Neural cell (in vitro differentiated cells): ENCODE results near the gene IMMP2L. TPM values are rescaled to one million over a fixed set of nuclear protein-coding genes. Genes with fewer than 3 reads are reported as not detected.
A peak's percentile ranks its signal among the peaks of the same experiment; 100 is the strongest.

Experiments used
- H2AFZ ChIP-seq: fragments of 200-600, 300-800 bp; sonication (generic), shearing (Covaris generic); 2 replicates; pipeline ENCODE4 v1.6.0; 2014; ENCODE audit warnings: low read depth, mild to moderate bottlenecking, antibody characterized with exemption, low read length, moderate library complexity
- H3F3A ChIP-seq: fragments of 200-600 bp; shearing (Covaris generic); 2 replicates; pipeline ENCODE4 v1.6.1; 2016; ENCODE audit warnings: mild to moderate bottlenecking, moderate library complexity, mixed read lengths, antibody characterized with exemption, low read length; ENCODE audit not compliant: insufficient read depth, poor library complexity, severe bottlenecking
- H3K27ac ChIP-seq: fragments of 200-600, 300-800 bp; sonication (generic), shearing (Covaris generic); 2 replicates; pipeline ENCODE4 v1.5.1; 2014; ENCODE audit warnings: mild to moderate bottlenecking, low read length, moderate library complexity
- H3K27me3 ChIP-seq: fragments of 300-800, 200-600 bp; sonication (generic), shearing (Covaris generic); 2 replicates; pipeline ENCODE4 v1.6.0; 2014; ENCODE audit warnings: mild to moderate bottlenecking, low read depth, low read length, moderate library complexity; ENCODE audit not compliant: insufficient read depth
- H3K36me3 ChIP-seq: fragments of 300-800, 200-600 bp; sonication (generic), shearing (Covaris generic); 2 replicates; pipeline ENCODE4 v1.5.1; 2014; ENCODE audit warnings: mild to moderate bottlenecking, antibody characterized with exemption, low read length, moderate library complexity; ENCODE audit not compliant: insufficient read depth
- H3K4me2 ChIP-seq: fragments of 300-800, 200-600 bp; sonication (generic), shearing (Covaris generic); 2 replicates; pipeline ENCODE4 v1.6.0; 2014; ENCODE audit warnings: mild to moderate bottlenecking, low read length
- H3K4me3 ChIP-seq: fragments of 300-800, 200-600 bp; sonication (generic), shearing (Covaris generic); 2 replicates; pipeline ENCODE4 v1.5.1; 2014; ENCODE audit warnings: mild to moderate bottlenecking, low read length, moderate library complexity
- H3K79me2 ChIP-seq: fragments of 200-600 bp; shearing (Covaris generic); replicated peaks from 2 replicates; pipeline ENCODE4 v1.6.0; 2014; ENCODE audit warnings: mild to moderate bottlenecking, low read length, moderate library complexity; ENCODE audit not compliant: insufficient read depth
- H3K9ac ChIP-seq: fragments of 300-800, 200-600 bp; sonication (generic), shearing (Covaris generic); 2 replicates; pipeline ENCODE4 v1.6.1; 2016; ENCODE audit warnings: mild to moderate bottlenecking, low read length, mixed read lengths
- H3K9me2 ChIP-seq: fragments of 200-600 bp; shearing (Covaris generic); 2 replicates; pipeline ENCODE4 v1.6.1; 2016; ENCODE audit warnings: mild to moderate bottlenecking, low read length, mixed read lengths; ENCODE audit not compliant: insufficient read depth
- H3K9me3 ChIP-seq: fragments of 200-600, 300-800 bp; sonication (generic), shearing (Covaris generic); 2 replicates; pipeline ENCODE4 v1.6.1; 2016; ENCODE audit warnings: mild to moderate bottlenecking, mixed run types, low read length, moderate library complexity, mixed read lengths
- H4K20me1 ChIP-seq: fragments of 200-600 bp; shearing (Covaris generic); 2 replicates; pipeline ENCODE4 v1.6.1; 2016; ENCODE audit warnings: mild to moderate bottlenecking, mixed run types; ENCODE audit not compliant: insufficient read depth
- CTCF ChIP-seq: fragments of 450-650 bp; IDR thresholded peaks from 2 replicates; pipeline ENCODE4 v1.5.1; 2014; ENCODE audit warnings: antibody characterized with exemption, mild to moderate bottlenecking, moderate library complexity; ENCODE audit not compliant: poor library complexity, severe bottlenecking
- EP300 ChIP-seq: fragments of 450-650 bp; conservative IDR thresholded peaks from 2 replicates; pipeline ENCODE4 v1.6.1; 2014; ENCODE audit warnings: antibody characterized with exemption, mild to moderate bottlenecking, moderate library complexity; ENCODE audit not compliant: poor library complexity, severe bottlenecking
- EZH2 ChIP-seq: fragments of 200-600, 300-800 bp; shearing (Covaris generic), sonication (generic); IDR thresholded peaks from 2 replicates; pipeline ENCODE4 v1.6.1; 2014; ENCODE audit warnings: antibody characterized with exemption, low read length, borderline replicate concordance, mild to moderate bottlenecking; ENCODE audit not compliant: insufficient read depth, poor library complexity, severe bottlenecking
- MXI1 ChIP-seq: fragments of 450-650 bp; conservative IDR thresholded peaks from 2 replicates; pipeline ENCODE4 v1.6.1; 2014; ENCODE audit warnings: antibody characterized with exemption, mild to moderate bottlenecking; ENCODE audit not compliant: poor library complexity, severe bottlenecking
- POLR2AphosphoS5 ChIP-seq: IDR thresholded peaks from 2 replicates; pipeline ENCODE4 v1.6.1; 2012
- RAD21 ChIP-seq: fragments of 450-650 bp; conservative IDR thresholded peaks from 2 replicates; pipeline ENCODE4 v1.6.1; 2014; ENCODE audit warnings: antibody characterized with exemption, mild to moderate bottlenecking, moderate library complexity
- REST ChIP-seq: IDR thresholded peaks from 2 replicates; pipeline ENCODE4 v1.6.1; 2012; ENCODE audit warnings: borderline replicate concordance
- SMC3 ChIP-seq: fragments of 450-650 bp; conservative IDR thresholded peaks from 2 replicates; pipeline ENCODE4 v1.6.1; 2014; ENCODE audit warnings: antibody characterized with exemption, mild to moderate bottlenecking, moderate library complexity; ENCODE audit not compliant: poor library complexity
- TAF1 ChIP-seq: IDR thresholded peaks from 2 replicates; pipeline ENCODE4 v1.6.1; 2012; ENCODE audit warnings: low read depth
- polyA plus RNA-seq: library from polyadenylated mRNA; depleted of rRNA; stranded (reverse); fragments of >200 nt; gene quantifications from 2 replicates; pipeline ENCODE4 v1.2.3, GENCODE V29; 2014

Gene IMMP2L
- polyA plus RNA-seq, 1 donor from 2014 or later = 9.7 TPM

DNA sequence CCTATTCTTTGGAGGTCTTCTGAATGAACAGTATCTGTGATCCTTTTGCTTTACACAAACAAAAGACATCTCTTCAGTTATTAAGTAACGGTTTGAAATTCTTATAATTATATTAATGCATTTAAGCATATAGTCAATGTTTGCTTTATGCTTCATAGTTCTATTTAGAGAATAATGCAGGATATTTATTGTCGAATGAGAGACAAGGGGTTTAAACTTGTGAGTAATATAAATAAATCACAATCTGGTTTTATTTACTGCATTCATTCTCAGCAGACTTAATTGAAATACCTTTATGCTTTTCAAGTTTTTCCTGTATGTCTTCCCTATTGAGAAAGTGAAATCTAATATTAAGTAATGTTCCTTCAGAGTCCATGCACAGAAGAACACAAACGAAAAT lies 620.9 kb downstream of the IMMP2L start:
- TF ChIP-seq EP300 (no peak), EZH2 (no peak), RAD21 (no peak), SMC3 (no peak), POLR2AphosphoS5 (no peak), REST (no peak), CTCF (no peak), MXI1 (no peak), TAF1 (no peak)
- peak overlapping the region; percentile 4 for H3K4me3 ChIP-seq
- no peaks in the 10 kb centered on the region for H3K27me3 ChIP-seq
- no peak overlapping the region for H2AFZ ChIP-seq
- H3K79me2 ChIP-seq = no peaks in the 10 kb centered on the region
- H3F3A ChIP-seq = no peaks in the 10 kb centered on the region
- H4K20me1 ChIP-seq = no peaks in the 10 kb centered on the region
- H3K9me2 ChIP-seq = no peaks in the 10 kb centered on the region
- H3K9ac ChIP-seq = no peak overlapping the region
- H3K9me3 ChIP-seq = no peaks in the 10 kb centered on the region
- no peaks in the 10 kb centered on the region for H3K36me3 ChIP-seq
- peak overlapping the region; percentile 50 for H3K4me2 ChIP-seq
- H3K27ac ChIP-seq = peak overlapping the region; percentile 47

GRCh38 chr7:110940756-110941155 lies 621.5 kb downstream of the IMMP2L start:
- Histone ChIP-seq H3K27me3 (no peaks in the 10 kb centered on the region), H3K9me2 (no peaks in the 10 kb centered on the region), H3K4me2 (peak overlapping the region; percentile 50)

More at GRCh38 chr7:110940756-110941155, 621.5 kb downstream of the IMMP2L start:
- Histone ChIP-seq H3K36me3 (no peaks in the 10 kb centered on the region), H3K27ac (peak overlapping the region; percentile 47), H3K79me2 (no peaks in the 10 kb centered on the region), H4K20me1 (no peaks in the 10 kb centered on the region), H3K9me3 (no peaks in the 10 kb centered on the region), H3F3A (no peaks in the 10 kb centered on the region), H3K4me3 (peak overlapping the region; percentile 4), H2AFZ (no peak overlapping the region), H3K9ac (no peak overlapping the region)
- TF ChIP-seq TAF1 (no peak), RAD21 (no peak), REST (no peak), POLR2AphosphoS5 (peak; percentile 51), EP300 (peak; percentile 17), CTCF (no peak), SMC3 (no peak), MXI1 (no peak), EZH2 (no peak)
